Liver (tissue), 3 donors: ENCODE measurements around the gene KATNAL1.

Experiments
- ATF3 ChIP-seq: IDR thresholded peaks from 2 replicates; pipeline ENCODE4 v1.6.1; 2016; ENCODE audit warnings: antibody characterized with exemption
- CTCF ChIP-seq: fragments of 150-350 bp; IDR thresholded peaks from 2 replicates; pipeline ENCODE4 v1.5.1; 2017; ENCODE audit warnings: improper control_type of control experiment, low read depth, low read length; ENCODE audit not compliant: missing input control
- GABPA ChIP-seq, 2 donors: IDR thresholded peaks in 1 of 2; conservative IDR thresholded peaks in 1 of 2; 2 replicates each; pipeline ENCODE4 v1.6.1; 2016; ENCODE audit warnings: antibody characterized with exemption in 2 of 2, mild to moderate bottlenecking in 1 of 2, moderate library complexity in 1 of 2
- HNF4G ChIP-seq: IDR thresholded peaks from 2 replicates; pipeline ENCODE4 v1.6.1; 2016; ENCODE audit warnings: antibody characterized with exemption
- JUND ChIP-seq, 2 donors: IDR thresholded peaks; 2 replicates each; pipeline ENCODE4 v1.6.1; 2016; ENCODE audit warnings: antibody characterized with exemption in 2 of 2
- MAX ChIP-seq: IDR thresholded peaks from 2 replicates; pipeline ENCODE4 v1.6.1; 2016; ENCODE audit warnings: antibody characterized with exemption
- NR2F2 ChIP-seq: IDR thresholded peaks from 2 replicates; pipeline ENCODE4 v1.6.1; 2016; ENCODE audit warnings: antibody characterized with exemption
- RAD21 ChIP-seq, 2 donors: IDR thresholded peaks; 2 replicates each; pipeline ENCODE4 v1.6.1; 2016; ENCODE audit warnings: antibody characterized with exemption in 2 of 2, mild to moderate bottlenecking in 2 of 2
- REST ChIP-seq: IDR thresholded peaks from 2 replicates; pipeline ENCODE4 v1.6.1; 2016; ENCODE audit warnings: antibody characterized with exemption, mild to moderate bottlenecking
- RXRA ChIP-seq, 2 donors: IDR thresholded peaks; 2 replicates each; pipeline ENCODE4 v1.6.1; 2017 to 2018; ENCODE audit warnings: antibody characterized with exemption in 2 of 2, mild to moderate bottlenecking in 1 of 2
- SP1 ChIP-seq: IDR thresholded peaks from 2 replicates; pipeline ENCODE4 v1.6.1; 2018; ENCODE audit warnings: antibody characterized with exemption, mild to moderate bottlenecking
- TAF1 ChIP-seq: conservative IDR thresholded peaks from 2 replicates; pipeline ENCODE4 v1.6.1; 2016; ENCODE audit warnings: antibody characterized with exemption, mild to moderate bottlenecking
- YY1 ChIP-seq: IDR thresholded peaks from 2 replicates; pipeline ENCODE4 v1.6.1; 2016; ENCODE audit warnings: antibody characterized with exemption, mild to moderate bottlenecking
- ZBTB33 ChIP-seq: IDR thresholded peaks from 2 replicates; pipeline ENCODE4 v1.6.1; 2016; ENCODE audit warnings: antibody characterized with exemption
- donor health status: healthy.
- donor health status: healthy.

GRCh38 chr13:30153545-30154426 lies 153.6 kb downstream of the KATNAL1 start:
- TF ChIP-seq REST (no peak), MAX (no peak), CTCF (no peak), NR2F2 (no peak), JUND (IDR thresholded peaks at IDR 0.05) (no peak), ATF3 (no peak), ZBTB33 (no peak), RXRA (IDR thresholded peaks at IDR 0.05) (no peak), YY1 (no peak), TAF1 (no peak), RAD21 (IDR thresholded peaks at IDR 0.05) (no peak), GABPA (IDR thresholded peaks at IDR 0.05 in 1 of 2, conservative IDR thresholded peaks at IDR 0.05 in 1 of 2) (no peak), SP1 (no peak), HNF4G (no peak)
